HCT116 (cell line): ENCODE data around the gene IVD. TPM values are rescaled to one million over a fixed set of nuclear protein-coding genes. Genes with fewer than 3 reads are reported as not detected.

ENCODE experiments used
- ATAC-seq: fragments of 200-7000 bp; cut with Tn5 transposase; 2 replicates; pipeline ENCODE4 v1.9.1; 2020; ENCODE audit warnings: mild to moderate bottlenecking, moderate library complexity
- BruUV-seq: library from RNA; stranded (reverse); fragments of 400-500 nt; replicated peaks from 2 replicates; lab custom pipeline; 2021; lab: Mats Ljungman, UMichigan
- CTCF ChIA-PET: fragments of 300-600 bp; sonication (Branson Sonifier 250); formaldehyde crosslinking; loops from one replicate; lab custom pipeline; 2021; ENCODE audit warnings: antibody characterized with exemption; lab: Charles Lee
- POLR2A ChIA-PET: fragments of 300-600, 350-600 bp; sonication (Branson Sonifier 250); formaldehyde crosslinking; loops from one replicate; lab custom pipeline; 2021; ENCODE audit warnings: antibody characterized with exemption; lab: Charles Lee
- RAD21 ChIA-PET, 2 experiments: fragments of 300-600 bp; sonication (Branson Sonifier 250); formaldehyde crosslinking; loops; one replicate each; lab custom pipeline; 2023; ENCODE audit warnings: low total read pairs in 2 of 2; ENCODE audit not compliant: uncharacterized antibody in 2 of 2, unreplicated experiment in 2 of 2, low non-redundant PET in 1 of 2; lab: Charles Lee
- DNase-seq: peaks from one replicate; pipeline ENCODE4 v3.0.0-alpha.2; 2010; ENCODE audit warnings: low read depth, low spot score
- H2AFZ ChIP-seq: fragments of 200-600 bp; shearing (Covaris generic), sonication (generic); 2 replicates; pipeline ENCODE4 v1.6.1; 2017; ENCODE audit warnings: low read depth, mixed run types, mixed read lengths, antibody characterized with exemption, low read length; ENCODE audit not compliant: poor library complexity, severe bottlenecking
- H3K27ac ChIP-seq: 2 replicates; pipeline ENCODE4 v1.5.1; 2012; ENCODE audit warnings: low read depth, low read length
- H3K27me3 ChIP-seq: fragments of 200-600 bp; sonication (generic); 2 replicates; pipeline ENCODE4 v1.6.1; 2016; ENCODE audit warnings: mixed run types, low read length, mixed read lengths; ENCODE audit not compliant: insufficient read depth
- H3K36me3 ChIP-seq, 2 experiments: fragments of 200-500 bp in 1 of 2; fragments of 200-600 bp in 1 of 2; sonication (Bioruptor generic) in 1 of 2; sonication (generic) in 1 of 2; 2 replicates each; pipeline versions ENCODE4 v1.5.1 to v1.6.1; 2014 to 2016; ENCODE audit warnings: low read length in 2 of 2, inconsistent platforms in 1 of 2, mixed read lengths in 1 of 2, mixed run types in 1 of 2; ENCODE audit not compliant: insufficient read depth in 2 of 2, control insufficient read depth in 1 of 2
- H3K4me1 ChIP-seq, 2 experiments: fragments of 200-600 bp in 1 of 2; sonication (generic) in 1 of 2; 2 replicates each; pipeline versions ENCODE4 v1.5.1 to v1.6.1; 2012 to 2017; ENCODE audit warnings: low read length in 2 of 2, inconsistent platforms in 1 of 2, mild to moderate bottlenecking in 1 of 2, mixed read lengths in 1 of 2, mixed run types in 1 of 2, moderate library complexity in 1 of 2; ENCODE audit not compliant: insufficient read depth in 2 of 2, control insufficient read depth in 1 of 2
- H3K4me2 ChIP-seq: fragments of 200-600 bp; sonication (generic); 2 replicates; pipeline ENCODE4 v1.6.1; 2017; ENCODE audit warnings: mixed run types, low read length, mixed read lengths
- H3K4me3 ChIP-seq, 2 experiments: fragments of 200-600 bp in 1 of 2; sonication (generic) in 1 of 2; replicated peaks in 1 of 2; 2 replicates each; pipeline ENCODE4 v1.5.1; 2011 to 2016; ENCODE audit warnings: low read length in 2 of 2, control low read depth in 1 of 2, low read depth in 1 of 2, mild to moderate bottlenecking in 1 of 2, mixed read lengths in 1 of 2, mixed run types in 1 of 2
- H3K79me2 ChIP-seq: fragments of 200-600 bp; sonication (generic); 2 replicates; pipeline ENCODE4 v1.6.1; 2017; ENCODE audit warnings: mild to moderate bottlenecking, mixed run types, low read length, moderate library complexity, mixed read lengths; ENCODE audit not compliant: insufficient read depth
- H3K9ac ChIP-seq: fragments of 200-600 bp; sonication (generic); 2 replicates; pipeline ENCODE4 v1.6.1; 2016; ENCODE audit warnings: low read length, mixed read lengths
- H3K9me2 ChIP-seq: fragments of 200-600 bp; sonication (generic), shearing (Covaris generic); 2 replicates; pipeline ENCODE4 v1.6.1; 2017; ENCODE audit warnings: mixed run types, mild to moderate bottlenecking, moderate library complexity; ENCODE audit not compliant: insufficient read depth
- H3K9me3 ChIP-seq, 2 experiments: fragments of 200-500 bp in 1 of 2; fragments of 200-600 bp in 1 of 2; sonication (Bioruptor generic) in 1 of 2; sonication (generic) in 1 of 2; 2 replicates each; pipeline ENCODE4 v1.6.1; 2014 to 2017; ENCODE audit warnings: low read length in 2 of 2, mixed read lengths in 2 of 2, inconsistent platforms in 1 of 2, low read depth in 1 of 2, mild to moderate bottlenecking in 1 of 2, mixed run types in 1 of 2, moderate library complexity in 1 of 2; ENCODE audit not compliant: control insufficient read depth in 1 of 2, insufficient read depth in 1 of 2
- H4K20me1 ChIP-seq: fragments of 200-600 bp; sonication (generic), shearing (Covaris generic); 2 replicates; pipeline ENCODE4 v1.6.1; 2017; ENCODE audit warnings: mixed run types, mild to moderate bottlenecking, moderate library complexity; ENCODE audit not compliant: insufficient read depth
- ATF3 ChIP-seq: IDR thresholded peaks from 2 replicates; pipeline ENCODE4 v1.6.1; 2012
- CBX3 ChIP-seq: IDR thresholded peaks from 2 replicates; pipeline ENCODE4 v1.6.1; 2012; ENCODE audit warnings: low read depth
- FOSL1 ChIP-seq: IDR thresholded peaks from 2 replicates; pipeline ENCODE4 v1.6.1; 2012; ENCODE audit warnings: low read depth
- JUND ChIP-seq: IDR thresholded peaks from 2 replicates; pipeline ENCODE4 v1.6.1; 2012
- POLR2AphosphoS5 ChIP-seq: IDR thresholded peaks from 2 replicates; pipeline ENCODE4 v1.6.1; 2011; ENCODE audit warnings: mild to moderate bottlenecking, low read depth, low read length, moderate library complexity
- SIN3A ChIP-seq: IDR thresholded peaks from 2 replicates; pipeline ENCODE4 v1.6.1; 2012; ENCODE audit warnings: low read depth
- SP1 ChIP-seq: IDR thresholded peaks from 2 replicates; pipeline ENCODE4 v1.6.1; 2012; ENCODE audit warnings: low read depth
- ZBTB33 ChIP-seq: IDR thresholded peaks from 2 replicates; pipeline ENCODE4 v1.6.1; 2011; ENCODE audit warnings: mild to moderate bottlenecking, low read length, moderate library complexity; ENCODE audit not compliant: insufficient replicate concordance; ENCODE audit errors: extremely low read depth
- ZFX ChIP-seq: fragments of 450-650 bp; IDR thresholded peaks from 2 replicates; pipeline ENCODE4 v1.6.1; 2017
- ZNF274 ChIP-seq: fragments of 200-500 bp; sonication (Bioruptor generic); IDR thresholded peaks from 2 replicates; pipeline ENCODE4 v1.6.1; 2014; ENCODE audit warnings: mild to moderate bottlenecking, low read depth, low read length, inconsistent platforms
- intact Hi-C: fragments of 100-400 bp; cut with micrococcal nuclease; formaldehyde crosslinking; loops from 2 replicates; pipeline ENCODE4 v1.10.0; 2022
- total RNA-seq: library from RNA; stranded (reverse); gene quantifications from one replicate; pipeline ENCODE4 v1.2.1, GENCODE V29; 2021; ENCODE audit not compliant: unreplicated experiment
- TF ChIP-seq, protein P1 (sequence below): IDR thresholded peaks from 2 replicates; pipeline ENCODE4 v1.6.1; 2012
- TF ChIP-seq, protein P2 (sequence below), 3 experiments: fragments of 200-600 bp in 1 of 3; sonication (generic) in 1 of 3; IDR thresholded peaks in 2 of 3; conservative IDR thresholded peaks in 1 of 3; 2 replicates each; pipeline ENCODE4 v1.5.1; 2012 to 2017; ENCODE audit warnings: low read depth in 2 of 3, low read length in 2 of 3, antibody characterized with exemption in 1 of 3, borderline replicate concordance in 1 of 3, control low read depth in 1 of 3, mild to moderate bottlenecking in 1 of 3, mixed read lengths in 1 of 3, mixed run types in 1 of 3, moderate library complexity in 1 of 3; ENCODE audit not compliant: insufficient read depth in 1 of 3
- TF ChIP-seq, protein P3 (sequence below): IDR thresholded peaks from 2 replicates; pipeline ENCODE4 v1.6.1; 2012; ENCODE audit warnings: low read depth

IVD gene
- total RNA-seq, 1 experiment from 2014 or later = 65.6 TPM

GRCh38 chr15:40461958-40462357 is 56.4 kb downstream of the IVD start:
- no peak overlapping the region for H2AFZ ChIP-seq
- TF ChIP-seq ZNF274 = no peak
- TF ChIP-seq ZFX = no peak
- TF ChIP-seq, protein P1, sequence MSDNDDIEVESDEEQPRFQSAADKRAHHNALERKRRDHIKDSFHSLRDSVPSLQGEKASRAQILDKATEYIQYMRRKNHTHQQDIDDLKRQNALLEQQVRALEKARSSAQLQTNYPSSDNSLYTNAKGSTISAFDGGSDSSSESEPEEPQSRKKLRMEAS = no peak
- TF ChIP-seq SP1 = no peak
- no peak for TF ChIP-seq SIN3A
- ChIA-PET CTCF (no interaction called here), POLR2A (no interaction called here), RAD21 (no interaction called here)
- no TSS peak for BruUV-seq
- H3K27ac ChIP-seq = no peak overlapping the region
- H3K4me1 ChIP-seq = peaks cover 0 to under 1% of the 10 kb centered on the region in 2 experiments; a peak in 1 of 4 replicates
- no peaks in the 10 kb centered on the region for H3K9me3 ChIP-seq
- H3K4me2 ChIP-seq = no peak overlapping the region
- H4K20me1 ChIP-seq = no peaks in the 10 kb centered on the region
- DNase-seq (no peak), ATAC-seq (no peak)
- peaks cover 9 to 10% of the 10 kb centered on the region in 2 experiments; a peak in 3 of 4 replicates for H3K36me3 ChIP-seq
- intact Hi-C loops = no loop called here
- H3K9me2 ChIP-seq = no peaks in the 10 kb centered on the region
- H3K79me2 ChIP-seq = peaks cover 20% of the 10 kb centered on the region
- no peaks in the 10 kb centered on the region for H3K27me3 ChIP-seq
- H3K9ac ChIP-seq = no peak overlapping the region
- no peak overlapping the region for H3K4me3 ChIP-seq

DNA sequence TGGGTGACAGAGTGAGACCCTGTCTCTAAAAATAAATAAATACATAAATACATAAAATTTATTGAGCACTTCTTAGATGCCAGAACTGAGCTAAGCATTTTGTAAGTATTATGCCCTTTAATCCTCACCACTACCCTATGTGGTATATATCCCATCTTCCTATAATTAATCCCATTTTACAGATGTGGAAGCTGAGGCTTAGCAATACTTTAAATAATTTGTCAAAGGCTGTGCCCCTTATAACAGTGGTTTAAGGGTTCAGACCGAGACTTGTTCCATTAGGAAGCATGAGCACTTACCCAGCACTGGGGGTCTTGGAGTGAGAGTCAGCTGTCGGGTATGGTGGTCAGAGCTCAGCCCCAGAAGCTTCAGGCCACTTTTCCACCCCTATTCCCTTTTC is 57.7 kb downstream of the IVD start:
- CTCF ChIA-PET = no interaction called here
- POLR2A ChIA-PET = no interaction called here
- Histone ChIP-seq H4K20me1 (no peaks in the 10 kb centered on the region), H3K9me2 (no peaks in the 10 kb centered on the region), H3K36me3 (peaks cover 9 to 10% of the 10 kb centered on the region in 2 experiments; a peak in 3 of 4 replicates), H3K27ac (no peak overlapping the region), H3K79me2 (peaks cover 7% of the 10 kb centered on the region; the same call in 1 of the 2 replicates), H3K4me2 (no peak overlapping the region), H2AFZ (no peak overlapping the region), H3K4me1 (no peaks in the 10 kb centered on the region), H3K9ac (no peak overlapping the region), H3K27me3 (no peaks in the 10 kb centered on the region), H3K4me3 (no peak overlapping the region), H3K9me3 (no peaks in the 10 kb centered on the region)
- RAD21 ChIA-PET = no interaction called here
- no peak for ATAC-seq
- intact Hi-C loops = no loop called here
- BruUV-seq = no TSS peak
- DNase-seq = no peak
- no peak for TF ChIP-seq ZFX
- TF ChIP-seq JUND = no peak
- TF ChIP-seq, protein P2, sequence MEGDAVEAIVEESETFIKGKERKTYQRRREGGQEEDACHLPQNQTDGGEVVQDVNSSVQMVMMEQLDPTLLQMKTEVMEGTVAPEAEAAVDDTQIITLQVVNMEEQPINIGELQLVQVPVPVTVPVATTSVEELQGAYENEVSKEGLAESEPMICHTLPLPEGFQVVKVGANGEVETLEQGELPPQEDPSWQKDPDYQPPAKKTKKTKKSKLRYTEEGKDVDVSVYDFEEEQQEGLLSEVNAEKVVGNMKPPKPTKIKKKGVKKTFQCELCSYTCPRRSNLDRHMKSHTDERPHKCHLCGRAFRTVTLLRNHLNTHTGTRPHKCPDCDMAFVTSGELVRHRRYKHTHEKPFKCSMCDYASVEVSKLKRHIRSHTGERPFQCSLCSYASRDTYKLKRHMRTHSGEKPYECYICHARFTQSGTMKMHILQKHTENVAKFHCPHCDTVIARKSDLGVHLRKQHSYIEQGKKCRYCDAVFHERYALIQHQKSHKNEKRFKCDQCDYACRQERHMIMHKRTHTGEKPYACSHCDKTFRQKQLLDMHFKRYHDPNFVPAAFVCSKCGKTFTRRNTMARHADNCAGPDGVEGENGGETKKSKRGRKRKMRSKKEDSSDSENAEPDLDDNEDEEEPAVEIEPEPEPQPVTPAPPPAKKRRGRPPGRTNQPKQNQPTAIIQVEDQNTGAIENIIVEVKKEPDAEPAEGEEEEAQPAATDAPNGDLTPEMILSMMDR (IDR thresholded peaks at IDR 0.05 in 2 of 3, conservative IDR thresholded peaks at IDR 0.05 in 1 of 3; ENCODE audit: borderline replicate concordance in 1 of 3, insufficient read depth in 1 of 3, low read depth in 2 of 3, low read length in 2 of 3) = no peak
- no peak for TF ChIP-seq CBX3
- TF ChIP-seq FOSL1 = no peak
- TF ChIP-seq SP1 = no peak
- TF ChIP-seq, protein P3, sequence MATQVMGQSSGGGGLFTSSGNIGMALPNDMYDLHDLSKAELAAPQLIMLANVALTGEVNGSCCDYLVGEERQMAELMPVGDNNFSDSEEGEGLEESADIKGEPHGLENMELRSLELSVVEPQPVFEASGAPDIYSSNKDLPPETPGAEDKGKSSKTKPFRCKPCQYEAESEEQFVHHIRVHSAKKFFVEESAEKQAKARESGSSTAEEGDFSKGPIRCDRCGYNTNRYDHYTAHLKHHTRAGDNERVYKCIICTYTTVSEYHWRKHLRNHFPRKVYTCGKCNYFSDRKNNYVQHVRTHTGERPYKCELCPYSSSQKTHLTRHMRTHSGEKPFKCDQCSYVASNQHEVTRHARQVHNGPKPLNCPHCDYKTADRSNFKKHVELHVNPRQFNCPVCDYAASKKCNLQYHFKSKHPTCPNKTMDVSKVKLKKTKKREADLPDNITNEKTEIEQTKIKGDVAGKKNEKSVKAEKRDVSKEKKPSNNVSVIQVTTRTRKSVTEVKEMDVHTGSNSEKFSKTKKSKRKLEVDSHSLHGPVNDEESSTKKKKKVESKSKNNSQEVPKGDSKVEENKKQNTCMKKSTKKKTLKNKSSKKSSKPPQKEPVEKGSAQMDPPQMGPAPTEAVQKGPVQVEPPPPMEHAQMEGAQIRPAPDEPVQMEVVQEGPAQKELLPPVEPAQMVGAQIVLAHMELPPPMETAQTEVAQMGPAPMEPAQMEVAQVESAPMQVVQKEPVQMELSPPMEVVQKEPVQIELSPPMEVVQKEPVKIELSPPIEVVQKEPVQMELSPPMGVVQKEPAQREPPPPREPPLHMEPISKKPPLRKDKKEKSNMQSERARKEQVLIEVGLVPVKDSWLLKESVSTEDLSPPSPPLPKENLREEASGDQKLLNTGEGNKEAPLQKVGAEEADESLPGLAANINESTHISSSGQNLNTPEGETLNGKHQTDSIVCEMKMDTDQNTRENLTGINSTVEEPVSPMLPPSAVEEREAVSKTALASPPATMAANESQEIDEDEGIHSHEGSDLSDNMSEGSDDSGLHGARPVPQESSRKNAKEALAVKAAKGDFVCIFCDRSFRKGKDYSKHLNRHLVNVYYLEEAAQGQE = no peak
- TF ChIP-seq ZBTB33 = no peak
- TF ChIP-seq ATF3 = no peak
- TF ChIP-seq POLR2AphosphoS5 = no peak
